ENCODE results near the gene DNAJC13. TPM values are rescaled to one million over a fixed set of nuclear protein-coding genes. Genes with fewer than 3 reads are reported as not detected.

Gene DNAJC13
- total RNA-seq, 1 donor from 2014 or later: 38.9 TPM

DNA sequence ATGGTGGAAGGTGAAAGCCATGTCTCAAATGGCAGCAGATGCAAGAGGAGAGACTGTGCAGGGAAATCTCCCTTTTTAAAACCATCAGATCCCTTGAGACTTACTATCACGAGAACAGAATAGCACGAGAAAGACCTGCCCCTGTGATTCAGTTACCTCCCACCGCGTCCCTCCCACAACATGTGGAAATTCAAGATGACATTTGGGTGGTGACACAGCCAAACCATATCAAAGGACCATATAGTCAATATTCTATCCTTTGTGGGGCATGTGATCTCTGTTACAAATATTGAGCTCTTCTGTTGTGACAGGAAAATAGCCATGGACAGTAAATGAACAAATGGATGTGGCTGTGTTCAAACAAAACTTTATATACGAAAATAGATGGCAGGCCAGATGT, 102.6 kb downstream of the DNAJC13 start:
- no peak for TF ChIP-seq CTCF (IDR thresholded peaks at IDR 0.05; ENCODE audit: insufficient read depth, low read length, poor library complexity, severe bottlenecking)
- DNase-seq (ENCODE audit: low read depth): no peak
- Histone ChIP-seq H3K4me3 (ENCODE audit: low read depth, low read length) (no peak overlapping the region), H3K36me3 (ENCODE audit: control insufficient read depth, insufficient read depth, low read length) (no peaks in the 10 kb centered on the region), H3K27me3 (ENCODE audit: control insufficient read depth, insufficient read depth, low read length) (no peaks in the 10 kb centered on the region)

DNA sequence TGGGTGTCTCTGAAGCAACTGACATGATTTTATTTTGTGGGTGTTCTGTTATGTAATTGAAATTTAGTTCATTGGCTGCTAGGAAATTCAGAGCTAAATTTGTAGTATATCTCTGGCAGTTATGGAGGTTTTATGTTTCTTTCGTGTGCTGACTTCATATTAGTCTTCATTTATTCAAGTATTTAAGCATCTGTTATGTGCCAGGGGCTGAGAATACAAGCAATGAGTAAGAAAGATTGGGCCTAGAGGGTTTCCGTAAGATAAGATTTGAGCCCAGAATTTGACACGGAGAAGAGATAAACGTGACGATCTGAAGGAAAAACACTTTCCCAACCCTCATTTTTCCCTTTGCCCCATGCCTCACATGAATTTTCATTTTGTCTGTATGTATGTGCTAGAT, 104.6 kb downstream of the DNAJC13 start:
- no peak for TF ChIP-seq CTCF (IDR thresholded peaks at IDR 0.05; ENCODE audit: insufficient read depth, low read length, poor library complexity, severe bottlenecking)
- no peak overlapping the region for H3K4me3 ChIP-seq (ENCODE audit: low read depth, low read length)
- H3K36me3 ChIP-seq (ENCODE audit: control insufficient read depth, insufficient read depth, low read length): no peaks in the 10 kb centered on the region
- H3K27me3 ChIP-seq (ENCODE audit: control insufficient read depth, insufficient read depth, low read length): no peaks in the 10 kb centered on the region
- DNase-seq (ENCODE audit: low read depth): no peak

DNA sequence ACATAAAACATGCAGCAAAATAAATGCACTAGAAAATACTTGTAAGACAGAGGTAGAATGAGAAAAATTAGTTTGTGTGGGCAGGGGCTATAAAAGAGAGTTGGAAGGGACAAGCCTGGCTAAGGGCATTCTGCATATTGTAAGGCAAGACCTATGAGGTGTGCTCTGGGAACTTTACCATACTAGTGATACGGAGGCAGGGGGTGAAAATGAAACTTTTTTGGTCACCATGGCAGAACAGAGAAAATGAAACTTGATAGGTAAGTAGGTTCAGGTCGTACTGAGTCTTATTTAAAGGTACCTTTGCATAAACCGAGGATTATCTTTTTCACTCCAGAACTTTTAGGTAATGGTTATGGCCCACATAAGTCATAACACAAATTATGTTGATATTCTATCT, 105.1 kb downstream of the DNAJC13 start:
- no peaks in the 10 kb centered on the region for H3K27me3 ChIP-seq (ENCODE audit: control insufficient read depth, insufficient read depth, low read length)

GRCh38 chr3:132530624-132531023, 113.3 kb downstream of the DNAJC13 start:
- Histone ChIP-seq H3K27me3 (ENCODE audit: control insufficient read depth, insufficient read depth, low read length) (no peaks in the 10 kb centered on the region), H3K36me3 (ENCODE audit: control insufficient read depth, insufficient read depth, low read length) (no peaks in the 10 kb centered on the region)
- no peak for TF ChIP-seq CTCF (IDR thresholded peaks at IDR 0.05; ENCODE audit: insufficient read depth, low read length, poor library complexity, severe bottlenecking)

More for the DNA sequence above, 105.1 kb downstream of the DNAJC13 start:
- no peak for TF ChIP-seq CTCF (IDR thresholded peaks at IDR 0.05; ENCODE audit: insufficient read depth, low read length, poor library complexity, severe bottlenecking)
- Histone ChIP-seq H3K36me3 (ENCODE audit: control insufficient read depth, insufficient read depth, low read length) (no peaks in the 10 kb centered on the region), H3K4me3 (ENCODE audit: low read depth, low read length) (no peak overlapping the region)
- no peak for DNase-seq (ENCODE audit: low read depth)

DNA sequence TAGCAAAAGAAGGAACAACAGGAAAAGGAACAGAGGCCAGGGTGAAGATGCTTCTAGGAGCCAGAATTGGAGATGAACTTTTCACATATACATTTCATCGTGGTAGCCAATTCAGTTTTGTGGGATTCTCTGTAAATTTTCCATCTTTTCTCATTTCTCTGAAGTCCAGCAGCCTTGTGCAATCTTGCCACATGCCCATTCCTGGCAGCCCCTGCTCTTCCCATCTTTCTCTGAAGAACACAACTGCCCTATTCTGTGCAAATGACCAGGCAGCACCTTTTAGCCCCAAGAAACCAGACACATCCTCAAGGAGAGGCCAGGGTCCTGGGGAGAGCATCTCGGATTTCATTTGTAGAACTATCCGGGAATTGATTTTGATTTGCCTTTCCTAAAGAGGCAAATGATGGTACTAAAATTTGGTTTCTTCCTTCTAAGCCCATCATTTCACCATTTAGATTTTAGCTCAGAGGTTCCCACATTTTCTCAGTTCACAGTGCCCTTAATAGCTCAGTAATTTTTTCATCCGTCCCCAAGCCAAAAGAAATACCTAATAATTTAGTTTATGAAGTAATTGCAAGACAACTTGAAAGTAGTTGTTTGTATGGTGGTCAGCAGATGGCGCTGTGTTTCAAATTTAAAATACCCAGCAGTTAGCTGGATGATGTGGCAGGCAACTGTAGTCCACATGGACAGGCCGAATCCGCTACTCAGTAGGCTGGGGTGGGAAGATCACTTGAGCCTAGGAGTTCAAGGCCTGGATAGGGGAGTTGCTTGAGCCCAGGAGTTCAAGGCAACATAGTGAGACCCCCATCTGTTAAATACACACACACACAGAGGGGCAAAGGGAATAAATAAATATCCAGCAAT, 118.5 kb downstream of the DNAJC13 start:
- Histone ChIP-seq H3K27me3 (ENCODE audit: control insufficient read depth, insufficient read depth, low read length) (no peaks in the 10 kb centered on the region), H3K4me3 (ENCODE audit: low read depth, low read length) (no peak overlapping the region), H3K36me3 (ENCODE audit: control insufficient read depth, insufficient read depth, low read length) (no peaks in the 10 kb centered on the region)
- peak; percentile 54 for TF ChIP-seq CTCF (IDR thresholded peaks at IDR 0.05; ENCODE audit: insufficient read depth, low read length, poor library complexity, severe bottlenecking)
- peak; percentile 37 for DNase-seq (ENCODE audit: low read depth)

More at GRCh38 chr3:132530624-132531023, 113.3 kb downstream of the DNAJC13 start:
- DNase-seq (ENCODE audit: low read depth): no peak
- no peak overlapping the region for H3K4me3 ChIP-seq (ENCODE audit: low read depth, low read length)

Data from kidney epithelial cell (primary cell).